ENCODE results near the gene GNAQ.

DNA sequence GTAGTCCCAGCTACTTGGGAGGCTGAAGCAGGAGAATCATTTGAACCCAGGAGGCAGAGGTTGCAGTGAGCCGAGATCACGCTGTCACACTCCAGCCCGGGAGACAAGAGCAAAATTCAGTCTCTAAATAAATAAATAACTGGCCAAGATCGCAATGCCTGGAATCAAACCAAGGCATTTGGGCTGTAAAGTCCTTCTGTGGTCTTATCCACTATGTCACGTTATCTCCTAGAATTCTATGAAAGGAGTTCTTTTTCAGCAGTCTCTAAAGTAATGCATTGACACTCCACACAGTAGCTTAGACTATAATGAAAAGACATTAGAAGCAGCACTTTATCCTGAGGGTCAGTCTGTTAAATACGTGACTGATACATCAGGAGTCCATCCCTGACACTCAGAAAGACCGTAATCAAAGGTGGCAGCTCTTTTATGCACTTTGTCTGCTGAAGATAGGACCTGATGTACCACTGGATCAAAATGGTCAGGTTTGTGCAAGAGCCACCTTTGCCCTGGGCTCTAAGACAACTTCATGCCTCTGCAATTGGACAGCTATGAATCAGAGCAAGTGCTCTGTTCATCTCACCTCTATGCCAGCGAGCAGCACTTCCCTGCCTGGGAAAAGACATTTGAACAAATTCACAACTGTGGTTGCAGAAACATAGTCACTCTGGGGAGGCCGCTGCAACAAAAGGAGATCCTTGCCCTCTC is 351.8 kb downstream of the GNAQ start:
- no peak for TF ChIP-seq ELF1 (IDR thresholded peaks at IDR 0.05; ENCODE audit: borderline replicate concordance, low read depth)
- TF ChIP-seq, protein P1, sequence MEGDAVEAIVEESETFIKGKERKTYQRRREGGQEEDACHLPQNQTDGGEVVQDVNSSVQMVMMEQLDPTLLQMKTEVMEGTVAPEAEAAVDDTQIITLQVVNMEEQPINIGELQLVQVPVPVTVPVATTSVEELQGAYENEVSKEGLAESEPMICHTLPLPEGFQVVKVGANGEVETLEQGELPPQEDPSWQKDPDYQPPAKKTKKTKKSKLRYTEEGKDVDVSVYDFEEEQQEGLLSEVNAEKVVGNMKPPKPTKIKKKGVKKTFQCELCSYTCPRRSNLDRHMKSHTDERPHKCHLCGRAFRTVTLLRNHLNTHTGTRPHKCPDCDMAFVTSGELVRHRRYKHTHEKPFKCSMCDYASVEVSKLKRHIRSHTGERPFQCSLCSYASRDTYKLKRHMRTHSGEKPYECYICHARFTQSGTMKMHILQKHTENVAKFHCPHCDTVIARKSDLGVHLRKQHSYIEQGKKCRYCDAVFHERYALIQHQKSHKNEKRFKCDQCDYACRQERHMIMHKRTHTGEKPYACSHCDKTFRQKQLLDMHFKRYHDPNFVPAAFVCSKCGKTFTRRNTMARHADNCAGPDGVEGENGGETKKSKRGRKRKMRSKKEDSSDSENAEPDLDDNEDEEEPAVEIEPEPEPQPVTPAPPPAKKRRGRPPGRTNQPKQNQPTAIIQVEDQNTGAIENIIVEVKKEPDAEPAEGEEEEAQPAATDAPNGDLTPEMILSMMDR (IDR thresholded peaks at IDR 0.05 in 2 of 3, conservative IDR thresholded peaks at IDR 0.05 in 1 of 3; ENCODE audit: borderline replicate concordance in 1 of 3, insufficient read depth in 1 of 3, low read depth in 2 of 3, low read length in 2 of 3): no peak
- no peak for TF ChIP-seq EZH2 (IDR thresholded peaks at IDR 0.05)
- TF ChIP-seq POLR2AphosphoS5 (IDR thresholded peaks at IDR 0.05; ENCODE audit: low read depth, low read length): no peak
- no peak for TF ChIP-seq ZFX (IDR thresholded peaks at IDR 0.05)
- TF ChIP-seq MAX (IDR thresholded peaks at IDR 0.05): no peak
- TF ChIP-seq SIN3A (IDR thresholded peaks at IDR 0.05; ENCODE audit: low read depth): no peak
- TF ChIP-seq JUND (IDR thresholded peaks at IDR 0.05): no peak
- no peak for TF ChIP-seq RAD21 (IDR thresholded peaks at IDR 0.05; ENCODE audit: low read depth)
- TF ChIP-seq POLR2A (IDR thresholded peaks at IDR 0.05; ENCODE audit: borderline replicate concordance, extremely low read depth, insufficient read depth, insufficient read length): no peak
